Kidney (tissue), 14 donors: ENCODE measurements around the gene TRIP6. TPM values are rescaled to one million over a fixed set of nuclear protein-coding genes. Genes with fewer than 3 reads are reported as not detected.

Experiments
- DNase-seq, 5 donors: peaks; one replicate each; pipeline ENCODE4 v3.0.0-alpha.2; 2013 to 2020
- FAIRE-seq: peaks from 2 replicates; lab custom pipeline; 2012; peaks lifted over from hg19 to GRCh38; lab: Jason Lieb, UNC
- H3K27ac ChIP-seq, 2 donors: one replicate each; pipeline ENCODE4 v1.7.0; 2013; ENCODE audit warnings: low read depth in 2 of 2, low read length in 2 of 2, inconsistent platforms in 1 of 2
- H3K27me3 ChIP-seq: one replicate; pipeline ENCODE4 v1.7.1; 2013; ENCODE audit warnings: low read length, inconsistent platforms; ENCODE audit not compliant: control insufficient read depth, insufficient read depth
- H3K36me3 ChIP-seq, 3 donors: one replicate each; pipeline versions ENCODE4 v1.7.0 to v1.7.1; 2013; ENCODE audit warnings: low read length in 3 of 3, control low read depth in 1 of 3, inconsistent platforms in 1 of 3; ENCODE audit not compliant: insufficient read depth in 3 of 3, control insufficient read depth in 2 of 3
- H3K4me1 ChIP-seq, 3 donors: one replicate each; pipeline versions ENCODE4 v1.7.0 to v1.7.1; 2013; ENCODE audit warnings: low read length in 3 of 3, inconsistent platforms in 1 of 3, low read depth in 1 of 3; ENCODE audit not compliant: control insufficient read depth in 2 of 3, insufficient read depth in 2 of 3
- H3K4me3 ChIP-seq, 3 donors: one replicate each; pipeline versions ENCODE4 v1.7.0 to v1.8.1; 2013; ENCODE audit warnings: low read length in 3 of 3, control low read depth in 1 of 3, inconsistent platforms in 1 of 3
- H3K9ac ChIP-seq, 3 donors: one replicate each; pipeline versions ENCODE4 v1.7.0 to v1.7.1; 2013; ENCODE audit warnings: low read length in 3 of 3, control low read depth in 1 of 3, inconsistent platforms in 1 of 3
- H3K9me3 ChIP-seq, 3 donors: one replicate each; pipeline versions ENCODE4 v1.7.0 to v1.7.1; 2013; ENCODE audit warnings: low read length in 3 of 3, control low read depth in 1 of 3, inconsistent platforms in 1 of 3; ENCODE audit not compliant: control insufficient read depth in 2 of 3, insufficient read depth in 1 of 3
- CTCF ChIP-seq: IDR thresholded peaks from 3 replicates; pipeline ENCODE4 v1.5.1; 2012; ENCODE audit warnings: mild to moderate bottlenecking, moderate library complexity, borderline replicate concordance; ENCODE audit not compliant: insufficient read depth; ENCODE audit errors: extremely low read depth
- intact Hi-C: fragments of 100-400 bp; cut with DNase I; formaldehyde crosslinking; loops from one replicate; pipeline ENCODE4 v1.11.1; 2022
- polyA plus RNA-seq: library from polyadenylated mRNA; stranded (reverse); fragments of 350-450 nt; fragmentation: Illumina TruSeq; extraction: RNeasy Lipid Tissue Mini Kit (QIAGEN cat#74804); gene quantifications from one replicate; pipeline ENCODE4 v1.2.3, GENCODE V29; 2014; ENCODE audit warnings: low read depth, low replicate concordance; ENCODE audit not compliant: insufficient read depth
- total RNA-seq: library from RNA; stranded (reverse); fragmentation: NEBNext Ultra II Directional; extraction: Animal tissue kit (Norgen Biotek cat#: 25700); gene quantifications from one replicate; pipeline ENCODE4 v1.2.1, GENCODE V29; 2021
- donor health status: control.
- donor health status: control.
- donor health status: control.
- donor health status: control.
- donor health status: control.
- donor health status: DM: yes; HTN: yes; CAD: no.
- donor health status: Normal renal cell carcinoma (clear cell type).

Gene TRIP6
- total and polyA plus RNA-seq, 2 donors from 2014 or later = 74.4 to 92.6 TPM

- no peak for TF ChIP-seq CTCF
- Histone ChIP-seq H3K27ac (no peak overlapping the region), H3K4me3 (no peak overlapping the region), H3K9ac (no peak overlapping the region), H3K36me3 (peaks cover 6 to 44% (median 23%) of the 10 kb centered on the region in 3 donors), H3K27me3 (no peaks in the 10 kb centered on the region), H3K4me1 (peaks cover 4 to 10% (median 6%) of the 10 kb centered on the region in 3 donors), H3K9me3 (no peaks in the 10 kb centered on the region)
- DNase-seq (no peak), FAIRE-seq (no peak)
- intact Hi-C loops = no loop called here
Measured at GRCh38 chr7:100881136-100881535, 13.9 kb downstream of the TRIP6 start.

- Histone ChIP-seq H3K9ac (no peak overlapping the region), H3K36me3 (peaks cover 14 to 55% (median 32%) of the 10 kb centered on the region in 3 donors), H3K9me3 (no peaks in the 10 kb centered on the region), H3K27me3 (no peaks in the 10 kb centered on the region), H3K27ac (no peak overlapping the region), H3K4me3 (no peak overlapping the region), H3K4me1 (peaks cover 0 to 4% (median 0%) of the 10 kb centered on the region in 3 donors)
- intact Hi-C loops = no loop called here
- TF ChIP-seq CTCF = no peak
- peak in 1 of 5 donors; percentile 78 for DNase-seq
- FAIRE-seq = no peak
Measured at GRCh38 chr7:100882201-100882600, 15.0 kb downstream of the TRIP6 start.

DNA sequence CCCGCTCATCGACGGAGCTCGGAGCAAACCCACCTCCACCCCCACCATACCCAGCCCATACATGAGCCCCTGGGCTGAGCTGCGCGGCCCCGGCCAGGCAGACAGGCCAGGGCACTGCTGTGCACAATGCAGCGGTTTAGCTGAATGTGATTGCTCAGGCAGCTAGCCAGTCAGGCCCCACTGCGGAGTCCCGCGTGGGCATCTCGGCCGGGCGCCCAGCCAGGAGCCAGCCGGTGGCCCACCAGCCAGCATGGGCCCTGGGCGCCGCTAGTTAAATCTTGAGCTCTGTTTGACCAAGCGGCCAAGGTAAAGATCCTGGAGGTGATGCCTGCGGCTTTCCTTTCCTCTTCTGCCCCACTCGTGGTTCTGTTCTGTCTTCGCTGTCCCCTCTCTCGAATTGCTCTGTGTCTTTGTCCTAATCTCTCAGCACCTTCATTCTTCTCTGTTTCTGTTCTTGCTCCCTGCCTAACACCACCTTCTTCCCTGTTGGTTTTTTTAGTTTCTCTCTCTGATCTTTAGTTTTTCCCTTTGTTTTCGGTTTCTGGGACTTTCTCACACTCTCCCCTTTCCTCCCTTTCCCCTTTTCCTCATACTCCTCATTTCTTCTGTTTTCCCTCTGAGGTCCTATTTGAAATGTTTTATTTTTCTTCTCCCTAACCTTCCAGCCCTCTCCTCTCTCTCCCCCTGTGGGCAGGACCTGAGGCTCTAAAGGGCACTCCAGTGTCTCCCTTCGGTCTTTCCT lies 15.8 kb downstream of the TRIP6 start:
- DNase-seq (no peak), FAIRE-seq (no peak)
- no peaks in the 10 kb centered on the region for H3K27me3 ChIP-seq
- H3K4me1 ChIP-seq = peaks cover 0 to 6% (median 1%) of the 10 kb centered on the region in 3 donors
- no peak overlapping the region for H3K4me3 ChIP-seq
- no peak overlapping the region for H3K9ac ChIP-seq
- intact Hi-C loops = no loop called here
- peaks cover 14 to 63% (median 36%) of the 10 kb centered on the region in 3 donors for H3K36me3 ChIP-seq
- H3K27ac ChIP-seq = no peak overlapping the region
- no peak for TF ChIP-seq CTCF
- no peaks in the 10 kb centered on the region for H3K9me3 ChIP-seq
